Hepatocyte (in vitro differentiated cells): ENCODE results near the gene OR13J1.

Experiments
- EZH2 ChIP-seq: fragments of 200-600 bp; sonication (generic); IDR thresholded peaks from 2 replicates; pipeline ENCODE4 v1.6.1; 2016; ENCODE audit warnings: antibody characterized with exemption, mild to moderate bottlenecking, borderline replicate concordance
- TF ChIP-seq, protein P1 (sequence below): fragments of 200-600 bp; sonication (generic); IDR thresholded peaks from 2 replicates; pipeline ENCODE4 v1.5.1; 2016; ENCODE audit warnings: antibody characterized with exemption, mild to moderate bottlenecking; ENCODE audit not compliant: poor library complexity

DNA sequence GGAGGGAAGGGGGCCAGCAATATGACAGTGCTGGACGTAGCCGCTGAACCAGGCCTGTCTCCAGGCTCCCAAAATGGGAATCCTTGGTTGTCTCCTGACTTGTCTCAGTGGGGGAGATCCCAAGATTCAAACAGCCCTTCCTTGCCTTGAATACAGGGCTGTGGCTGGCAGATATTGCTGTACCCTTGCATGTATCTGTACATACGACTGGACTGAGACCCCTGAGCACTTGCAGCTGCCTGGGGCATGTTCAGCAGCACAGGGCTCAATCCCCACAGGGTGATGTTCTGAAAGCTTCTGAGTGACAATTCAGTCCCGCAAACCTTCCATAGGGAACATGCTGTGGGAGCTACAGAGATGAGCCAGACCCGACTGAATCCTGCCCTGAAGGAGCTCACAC is 13.3 kb downstream of the OR13J1 start:
- TF ChIP-seq, protein P1, sequence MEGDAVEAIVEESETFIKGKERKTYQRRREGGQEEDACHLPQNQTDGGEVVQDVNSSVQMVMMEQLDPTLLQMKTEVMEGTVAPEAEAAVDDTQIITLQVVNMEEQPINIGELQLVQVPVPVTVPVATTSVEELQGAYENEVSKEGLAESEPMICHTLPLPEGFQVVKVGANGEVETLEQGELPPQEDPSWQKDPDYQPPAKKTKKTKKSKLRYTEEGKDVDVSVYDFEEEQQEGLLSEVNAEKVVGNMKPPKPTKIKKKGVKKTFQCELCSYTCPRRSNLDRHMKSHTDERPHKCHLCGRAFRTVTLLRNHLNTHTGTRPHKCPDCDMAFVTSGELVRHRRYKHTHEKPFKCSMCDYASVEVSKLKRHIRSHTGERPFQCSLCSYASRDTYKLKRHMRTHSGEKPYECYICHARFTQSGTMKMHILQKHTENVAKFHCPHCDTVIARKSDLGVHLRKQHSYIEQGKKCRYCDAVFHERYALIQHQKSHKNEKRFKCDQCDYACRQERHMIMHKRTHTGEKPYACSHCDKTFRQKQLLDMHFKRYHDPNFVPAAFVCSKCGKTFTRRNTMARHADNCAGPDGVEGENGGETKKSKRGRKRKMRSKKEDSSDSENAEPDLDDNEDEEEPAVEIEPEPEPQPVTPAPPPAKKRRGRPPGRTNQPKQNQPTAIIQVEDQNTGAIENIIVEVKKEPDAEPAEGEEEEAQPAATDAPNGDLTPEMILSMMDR = no peak
- no peak for TF ChIP-seq EZH2
